HepG2 (cell line): Measurements from ENCODE around the gene MYOM1. TPM values are rescaled to one million over a fixed set of nuclear protein-coding genes. Genes with fewer than 3 reads are reported as not detected.

Experiments used
- ATAC-seq: fragments of 200-7000 bp; cut with Tn5 transposase; 3 replicates; pipeline ENCODE4 v1.9.1; 2020; ENCODE audit warnings: mild to moderate bottlenecking, moderate library complexity
- BruUV-seq: library from RNA; stranded (reverse); fragments of 400-500 nt; replicated peaks from 2 replicates; lab custom pipeline; 2021; lab: Mats Ljungman, UMichigan
- CTCF ChIA-PET: fragments of 300-600 bp; formaldehyde crosslinking; extraction: SDS; loops from one replicate; lab custom pipeline; 2021; ENCODE audit warnings: low total read pairs, inconsistent platforms, low intra/inter-chr PET ratio; lab: Yijun Ruan, JAX
- POLR2A ChIA-PET: fragments of 350-600 bp; sonication (Branson Sonifier 250); formaldehyde crosslinking; loops from one replicate; lab custom pipeline; 2020; ENCODE audit warnings: antibody characterized with exemption, inconsistent platforms; lab: Yijun Ruan, JAX
- DNase-seq: peaks from one replicate; pipeline ENCODE4 v3.0.0-alpha.2; 2015; ENCODE audit warnings: low spot score
- FAIRE-seq: peaks from 3 replicates; lab custom pipeline; 2011; peaks lifted over from hg19 to GRCh38; lab: Jason Lieb, UNC
- H2AFZ ChIP-seq: one replicate; pipeline ENCODE4 v1.6.1; 2011; ENCODE audit warnings: low read length, inconsistent platforms
- H3K27ac ChIP-seq: fragments of 300-600 bp; 3 replicates; pipeline ENCODE4 v1.8.0; 2011; ENCODE audit warnings: mixed run types, mild to moderate bottlenecking, mixed read lengths, low read length, inconsistent platforms; ENCODE audit not compliant: insufficient read depth; ENCODE audit errors: extremely low read length
- H3K27me3 ChIP-seq, 2 experiments: fragments of 200-600 bp in 1 of 2; 2 replicates in 1 of 2; 3 replicates in 1 of 2; pipeline versions ENCODE4 v1.6.0 to v1.8.0; 2011; ENCODE audit warnings: low read length in 2 of 2, mild to moderate bottlenecking in 2 of 2, moderate library complexity in 2 of 2, inconsistent platforms in 1 of 2; ENCODE audit not compliant: insufficient read depth in 2 of 2, control insufficient read depth in 1 of 2
- H3K36me3 ChIP-seq, 2 experiments: fragments of 200-600 bp in 1 of 2; replicated peaks in 1 of 2; 2 replicates in 1 of 2; 3 replicates in 1 of 2; pipeline versions ENCODE4 v1.5.1 to v1.8.0; 2011; ENCODE audit warnings: low read length in 2 of 2, inconsistent platforms in 1 of 2; ENCODE audit not compliant: insufficient read depth in 2 of 2, control insufficient read depth in 1 of 2
- H3K4me1 ChIP-seq: 2 replicates; pipeline ENCODE4 v1.5.1; 2012; ENCODE audit warnings: low read length, inconsistent platforms; ENCODE audit not compliant: insufficient read depth
- H3K4me2 ChIP-seq: 2 replicates; pipeline ENCODE4 v1.6.0; 2011; ENCODE audit warnings: low read depth, low read length, inconsistent platforms
- H3K4me3 ChIP-seq, 3 experiments: fragments of 200-600 bp in 1 of 3; sonication (generic), shearing (Covaris generic) in 1 of 3; replicated peaks in 1 of 3; 2 replicates each; pipeline ENCODE4 v1.5.1; 2011 to 2016; ENCODE audit warnings: low read length in 3 of 3, inconsistent platforms in 2 of 3, low read depth in 2 of 3, mild to moderate bottlenecking in 2 of 3, control low read depth in 1 of 3, mixed read lengths in 1 of 3; ENCODE audit not compliant: insufficient read depth in 1 of 3
- H3K79me2 ChIP-seq: one replicate; pipeline ENCODE4 v1.6.1; 2011; ENCODE audit warnings: low read length, inconsistent platforms; ENCODE audit not compliant: insufficient read depth
- H3K9ac ChIP-seq: 2 replicates; pipeline ENCODE4 v1.6.0; 2011; ENCODE audit warnings: mild to moderate bottlenecking, low read depth, low read length, inconsistent platforms; ENCODE audit not compliant: insufficient read depth
- H3K9me3 ChIP-seq: 2 replicates; pipeline ENCODE4 v1.5.1; 2012; ENCODE audit warnings: mild to moderate bottlenecking, low read length
- H4K20me1 ChIP-seq: 2 replicates; pipeline ENCODE4 v1.6.0; 2011; ENCODE audit warnings: inconsistent platforms, mild to moderate bottlenecking, low read length, moderate library complexity; ENCODE audit not compliant: insufficient read depth
- DBP ChIP-seq: sonication (generic); formaldehyde crosslinking; IDR thresholded peaks from 2 replicates; pipeline ENCODE4 v1.4.0; 2020; ENCODE audit warnings: missing genetic modification reagents; ENCODE audit errors: not compliant biosample characterization
- FOXC1 ChIP-seq: sonication (generic); formaldehyde crosslinking; IDR thresholded peaks from 2 replicates; pipeline ENCODE4 v1.8.0; 2022; ENCODE audit warnings: mild to moderate bottlenecking, missing genetic modification reagents, borderline replicate concordance
- GFI1 ChIP-seq: sonication (generic); formaldehyde crosslinking; IDR thresholded peaks from 2 replicates; pipeline ENCODE4 v1.5.0; 2020; ENCODE audit warnings: missing genetic modification reagents, mild to moderate bottlenecking, borderline replicate concordance
- HOXA7 ChIP-seq: sonication (generic); formaldehyde crosslinking; IDR thresholded peaks from 2 replicates; pipeline ENCODE4 v1.8.1; 2022; ENCODE audit warnings: mild to moderate bottlenecking, missing genetic modification reagents, moderate library complexity
- IRF2 ChIP-seq: IDR thresholded peaks from 2 replicates; pipeline ENCODE4 v1.6.1; 2018; ENCODE audit warnings: missing genetic modification reagents, missing compliant biosample characterization
- KAT8 ChIP-seq: IDR thresholded peaks from 2 replicates; pipeline ENCODE4 v1.6.1; 2016; ENCODE audit warnings: missing genetic modification reagents, missing compliant biosample characterization
- KLF16 ChIP-seq, 2 experiments: sonication (generic) in 1 of 2; formaldehyde crosslinking in 1 of 2; IDR thresholded peaks; 2 replicates each; pipeline versions ENCODE4 v1.6.1 to v1.8.0; 2016 to 2023; ENCODE audit warnings: missing genetic modification reagents in 2 of 2, missing compliant biosample characterization in 1 of 2
- MBNL3 ChIP-seq: fragments of 250-450 bp; sonication (Bioruptor Pico); conservative IDR thresholded peaks from 2 replicates; pipeline ENCODE4 v1.8.0; 2022; ENCODE audit warnings: mild to moderate bottlenecking, inconsistent platforms
- MED1 ChIP-seq: sonication (generic); formaldehyde crosslinking; IDR thresholded peaks from 2 replicates; pipeline ENCODE4 v1.4.0; 2020; ENCODE audit warnings: missing genetic modification reagents
- MIER2 ChIP-seq: IDR thresholded peaks from 2 replicates; pipeline ENCODE4 v1.6.1; 2016; ENCODE audit warnings: missing biosample characterization, missing genetic modification reagents
- RARA ChIP-seq: IDR thresholded peaks from 2 replicates; pipeline ENCODE4 v1.6.1; 2016; ENCODE audit warnings: missing genetic modification reagents, missing compliant biosample characterization
- RBAK ChIP-seq: sonication (generic); formaldehyde crosslinking; IDR thresholded peaks from 2 replicates; pipeline ENCODE4 v1.5.1; 2020; ENCODE audit warnings: mild to moderate bottlenecking, missing genetic modification reagents
- SP1 ChIP-seq, 2 experiments: fragments of 450-650 bp in 1 of 2; sonication (generic) in 1 of 2; formaldehyde crosslinking in 1 of 2; IDR thresholded peaks; 2 replicates each; pipeline versions ENCODE4 v1.4.0 to v1.6.1; 2016 to 2020; ENCODE audit warnings: missing genetic modification reagents in 1 of 2
- ZNF580 ChIP-seq: IDR thresholded peaks from 2 replicates; pipeline ENCODE4 v1.6.1; 2016; ENCODE audit warnings: low read depth, borderline replicate concordance
- ZNF687 ChIP-seq: sonication (generic); formaldehyde crosslinking; IDR thresholded peaks from 2 replicates; pipeline ENCODE4 v1.5.1; 2020; ENCODE audit warnings: mild to moderate bottlenecking, missing genetic modification reagents, moderate library complexity
- ZNF768 ChIP-seq: sonication (generic); formaldehyde crosslinking; IDR thresholded peaks from 2 replicates; pipeline ENCODE4 v1.4.0; 2020; ENCODE audit warnings: missing genetic modification reagents
- ZNF788 ChIP-seq: sonication (generic); formaldehyde crosslinking; IDR thresholded peaks from 2 replicates; pipeline ENCODE4 v1.5.0; 2020; ENCODE audit warnings: mild to moderate bottlenecking, missing genetic modification reagents, borderline replicate concordance
- ZSCAN31 ChIP-seq: sonication (generic); formaldehyde crosslinking; IDR thresholded peaks from 2 replicates; pipeline ENCODE4 v1.5.0; 2020; ENCODE audit warnings: low read depth, mild to moderate bottlenecking, missing genetic modification reagents
- WGBS: methylation state at CpG from one replicate; pipeline ENCODE4 v1.1.6; 2017; ENCODE audit warnings: low lambda C conversion rate; 5-methylcytosine and 5-hydroxymethylcytosine counted together
- in situ Hi-C: cut with HindIII; loops from 2 replicates; pipeline ENCODE4 v1.10.0; 2017; ENCODE audit warnings: low pct_unique_long_range_greater_than_20kb; ENCODE audit not compliant: extremely low pct_ligation_motif_present
- intact Hi-C: fragments of 100-400 bp; cut with micrococcal nuclease; formaldehyde crosslinking; loops from one replicate; pipeline ENCODE4 v1.10.0; 2022; ENCODE audit not compliant: unreplicated experiment
- polyA plus RNA-seq, 8 experiments: library from polyadenylated mRNA; depleted of rRNA in 3 of 8; stranded (reverse) in 7 of 8; unstranded in 1 of 8; fragments of >200 nt; fragmentation: Illumina TruSeq in 4 of 8; extraction: Trizol in 4 of 8; gene quantifications; 2 replicates each; pipeline versions ENCODE4 v1.2.1 to v1.2.3, GENCODE V29; 2011 to 2016; ENCODE audit warnings: low read depth in 4 of 8, missing spikeins in 1 of 8, mixed read lengths in 1 of 8; ENCODE audit not compliant: insufficient read depth in 1 of 8
- total RNA-seq, 5 experiments: library from RNA; depleted of rRNA; stranded (reverse); fragments of >200 nt; fragmentation: Illumina TruSeq; extraction: Trizol; gene quantifications; 2 replicates each; pipeline ENCODE4 v1.2.3, GENCODE V29; 2016; ENCODE audit warnings: low read depth in 1 of 5

MYOM1 gene
- total and polyA plus RNA-seq, 2 of the 13 experiments (the other 11 are each of a cell fraction or from before 2014, with no cell fraction given), result 0.46 to 0.98 TPM

- in situ Hi-C loops (no loop called here), intact Hi-C loops (loop anchor here (5.0 to 10.0 kb wide), 2 partner anchors 117 to 194 kb away; partner anchors contain the start of gene LPIN2)
- Histone ChIP-seq H3K79me2 (no peaks in the 10 kb centered on the region), H3K36me3 (no peaks in the 10 kb centered on the region), H3K9ac (no peak overlapping the region), H3K4me3 (no peak overlapping the region), H3K27me3 (no peaks in the 10 kb centered on the region), H3K9me3 (no peaks in the 10 kb centered on the region), H4K20me1 (no peaks in the 10 kb centered on the region), H3K4me2 (peak overlapping the region; percentile 48), H3K4me1 (peaks cover 21% of the 10 kb centered on the region), H3K27ac (no peak overlapping the region), H2AFZ (no peak overlapping the region)
- 20% methylated on average over 16 of the region's 16 CpGs for WGBS
- POLR2A ChIA-PET, result interaction anchor here (0.6 to 1.6 kb wide), 7 partner anchors 12 to 223 kb away, joined by 3 to 10 read pairs (median 3); no protein-coding TSS in a partner anchor
- ATAC-seq (peak; percentile 100), FAIRE-seq (peak; percentile 96), DNase-seq (peak; percentile 82)
- BruUV-seq, result no TSS peak
- CTCF ChIA-PET, result interaction anchor here (1.3 to 1.9 kb wide), 2 partner anchors 116 to 197 kb away, joined by 4 to 10 read pairs; partner anchors contain the start of gene LPIN2
- TF ChIP-seq KAT8 (peak; percentile 29; the same call in 1 of the 2 replicates), RBAK (CRISPR knock-in tag) (no peak), ZSCAN31 (peak; percentile 23; the same call in 1 of the 2 replicates), ZNF788 (CRISPR knock-in tag) (peak; percentile 28; the same call in 1 of the 2 replicates), KLF16 (CRISPR knock-in tag; IDR thresholded peaks at IDR 0.05) (0 out of 4 replicates have a peak, but pooled peaks of 1 of the 2 experiments have one; percentile 45), FOXC1 (CRISPR knock-in tag) (peak; percentile 67; the same call in 1 of the 2 replicates), ZNF687 (peak; percentile 84), HOXA7 (CRISPR knock-in tag) (no peak), SP1 (IDR thresholded peaks at IDR 0.05) (no peak), SP1 (CRISPR knock-in tag; IDR thresholded peaks at IDR 0.05) (peak; percentile 34; the same call in 1 of the 2 replicates), ZNF580 (peak; percentile 70; the same call in 1 of the 2 replicates), MED1 (CRISPR knock-in tag) (peak; percentile 77), IRF2 (CRISPR knock-in tag) (peak; percentile 49; the same call in 1 of the 2 replicates), RARA (CRISPR knock-in tag) (0 out of 2 replicates have a peak, but pooled peaks have one; percentile 25), MBNL3 (no peak), DBP (no peak), ZNF768 (CRISPR knock-in tag) (0 out of 2 replicates have a peak, but pooled peaks have one; percentile 15), MIER2 (CRISPR knock-in tag) (peak; percentile 42; the same call in 1 of the 2 replicates), GFI1 (0 out of 2 replicates have a peak, but pooled peaks have one; percentile 35)
These were observed 90.5 kb downstream of the MYOM1 start for GRCh38 chr18:3129053-3129864.
